ENCODE results near the gene MMEL1. TPM values are rescaled to one million over a fixed set of nuclear protein-coding genes. Genes with fewer than 3 reads are reported as not detected.
A peak's percentile ranks its signal among the peaks of the same experiment; 100 is the strongest.

The MMEL1 gene
- total and polyA plus RNA-seq, 2 donors (not counting 1 experiment from before 2014, with no cell fraction given), result not detected

DNA sequence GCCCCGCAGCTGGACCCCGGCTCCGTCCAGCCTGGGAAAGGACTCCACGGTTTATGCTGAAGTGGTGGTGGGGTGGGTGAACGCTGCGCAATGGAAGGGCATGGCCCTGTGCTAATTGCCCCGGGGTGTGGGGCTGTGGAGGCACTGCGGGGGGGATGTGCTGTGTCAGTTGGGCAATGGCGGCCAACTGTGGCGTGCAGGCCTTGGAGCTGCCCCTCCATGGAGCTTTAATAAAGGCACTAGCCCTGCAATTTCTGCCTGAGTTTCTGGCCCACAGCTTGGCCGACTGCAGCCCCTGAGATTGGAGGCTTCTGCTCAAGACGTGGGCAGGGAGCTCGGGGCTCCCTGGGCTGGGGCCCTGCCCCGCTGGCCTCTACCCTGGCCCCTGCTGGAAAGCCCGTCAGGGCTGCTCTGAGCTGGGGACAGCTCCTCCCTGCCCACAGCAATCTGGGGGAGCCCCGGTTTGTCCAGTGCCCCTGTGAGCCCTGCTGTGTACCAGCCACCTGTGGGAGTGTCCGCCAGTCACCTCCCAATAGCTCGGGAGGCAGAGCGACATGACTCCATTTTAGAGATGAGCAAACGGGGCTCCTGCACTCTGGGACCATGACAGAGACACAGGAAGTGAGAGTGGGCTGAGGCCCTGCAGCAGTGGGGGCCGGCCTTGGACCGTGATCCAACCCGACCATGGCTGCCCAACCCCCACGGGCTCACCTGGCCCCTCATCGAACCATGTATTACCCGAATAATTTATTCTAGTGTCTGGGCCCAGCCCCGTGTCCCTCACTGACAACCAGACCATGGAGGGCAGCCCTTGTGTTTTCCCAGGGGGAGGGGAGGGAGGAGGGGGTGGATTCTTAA, 85.4 kb downstream of the MMEL1 start:
- H3K27me3 ChIP-seq (replicated peaks in 1 of 4; ENCODE audit: control extremely low read depth in 1 of 4, control insufficient read depth in 3 of 4, insufficient read depth in 4 of 4, low read length in 3 of 4), result peaks cover 0 to 4% (median 0%) of the 10 kb centered on the region in 4 experiments
- H3K36me3 ChIP-seq (replicated peaks in 1 of 2; ENCODE audit: control extremely low read depth in 1 of 2, control insufficient read depth in 1 of 2, extremely low read depth in 1 of 2, insufficient read depth in 2 of 2, low read length in 1 of 2), result no peaks in the 10 kb centered on the region
- peaks cover 7% of the 10 kb centered on the region for H4K20me1 ChIP-seq (ENCODE audit: control insufficient read depth, insufficient read depth, low read length, poor library complexity, severe bottlenecking)
- intact Hi-C loops (cut with micrococcal nuclease), result loop anchor here (1.0 to 5.0 kb wide), 9 partner anchors 9 to 415 kb away; partner anchors contain the start of genes FAAP20, MORN1, PANK4 and RER1
- Mint-ChIP-seq H3K4me3 (peak overlapping the region; percentile 92), H3K27me3 (no peaks in the 10 kb centered on the region), H3K9me3 (ENCODE audit: insufficient read depth) (no peaks in the 10 kb centered on the region), H3K27ac (peak overlapping the region; percentile 98), H3K4me1 (peaks cover 35% of the 10 kb centered on the region)
- no peak for DNase-seq
- no peaks in the 10 kb centered on the region for H3K9me3 ChIP-seq (ENCODE audit: control extremely low read depth in 1 of 3, control insufficient read depth in 2 of 3, insufficient read depth in 1 of 3, low read length in 2 of 3)
- peak overlapping the region; percentile 99 to 100 for H3K27ac ChIP-seq (ENCODE audit: low read length in 2 of 2)
- peak overlapping the region; percentile 67 for H3K9ac ChIP-seq (ENCODE audit: low read length)
- CTCF ChIA-PET, result interaction anchor here (0.9 to 4.9 kb wide), 17 partner anchors 9 to 355 kb away, joined by 3 to 55 read pairs (median 5); partner anchors contain the start of genes FAAP20, HES5, PANK4 and PEX10
- ATAC-seq (ENCODE audit: low read depth), result peak; percentile 6
- no peaks in the 10 kb centered on the region for H3K79me2 ChIP-seq (ENCODE audit: control insufficient read depth, insufficient read depth, low read length)
- POLR2A ChIA-PET, result interaction anchor here (0.5 to 6.1 kb wide), 17 partner anchors 8 to 352 kb away, joined by 3 to 88 read pairs (median 7); partner anchors contain the start of genes FAAP20, HES5, MORN1 and PANK4
- H3K4me2 ChIP-seq (replicated peaks; ENCODE audit: low read depth, low read length, poor library complexity, severe bottlenecking), result peak overlapping the region; percentile 82
- peak overlapping the region; percentile 4 for H2AFZ ChIP-seq (ENCODE audit: insufficient read depth, low read depth, low read length, poor library complexity, severe bottlenecking)
- WGBS (ENCODE audit: insufficient coverage), result 16% methylated on average over 21 of the region's 27 CpGs
- TF ChIP-seq, protein P1, sequence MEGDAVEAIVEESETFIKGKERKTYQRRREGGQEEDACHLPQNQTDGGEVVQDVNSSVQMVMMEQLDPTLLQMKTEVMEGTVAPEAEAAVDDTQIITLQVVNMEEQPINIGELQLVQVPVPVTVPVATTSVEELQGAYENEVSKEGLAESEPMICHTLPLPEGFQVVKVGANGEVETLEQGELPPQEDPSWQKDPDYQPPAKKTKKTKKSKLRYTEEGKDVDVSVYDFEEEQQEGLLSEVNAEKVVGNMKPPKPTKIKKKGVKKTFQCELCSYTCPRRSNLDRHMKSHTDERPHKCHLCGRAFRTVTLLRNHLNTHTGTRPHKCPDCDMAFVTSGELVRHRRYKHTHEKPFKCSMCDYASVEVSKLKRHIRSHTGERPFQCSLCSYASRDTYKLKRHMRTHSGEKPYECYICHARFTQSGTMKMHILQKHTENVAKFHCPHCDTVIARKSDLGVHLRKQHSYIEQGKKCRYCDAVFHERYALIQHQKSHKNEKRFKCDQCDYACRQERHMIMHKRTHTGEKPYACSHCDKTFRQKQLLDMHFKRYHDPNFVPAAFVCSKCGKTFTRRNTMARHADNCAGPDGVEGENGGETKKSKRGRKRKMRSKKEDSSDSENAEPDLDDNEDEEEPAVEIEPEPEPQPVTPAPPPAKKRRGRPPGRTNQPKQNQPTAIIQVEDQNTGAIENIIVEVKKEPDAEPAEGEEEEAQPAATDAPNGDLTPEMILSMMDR (IDR thresholded peaks at IDR 0.05), result no peak
- TF ChIP-seq EZH2 (IDR thresholded peaks at IDR 0.05; ENCODE audit: borderline replicate concordance, insufficient read depth, low read depth, low read length, poor library complexity, severe bottlenecking), result no peak
- H3K4me3 ChIP-seq (ENCODE audit: control extremely low read depth in 1 of 5, extremely low read depth in 1 of 5, insufficient read depth in 1 of 5, low read depth in 2 of 5, low read length in 4 of 5), result peak overlapping the region; percentile 61 to 89 (median 75)
- peaks cover 33 to 47% of the 10 kb centered on the region in 2 donors for H3K4me1 ChIP-seq (ENCODE audit: control insufficient read depth in 2 of 2, insufficient read depth in 2 of 2, low read length in 2 of 2)

Measured in B cell (primary cell).